GM20000 (cell line): ENCODE measurements around the gene SLC38A10.

Source experiments
- DNase-seq: peaks from one replicate; pipeline ENCODE4 v3.0.0; 2012; ENCODE audit warnings: low spot score
- CTCF ChIP-seq: IDR thresholded peaks from 2 replicates; pipeline ENCODE4 v1.5.1; 2012; ENCODE audit warnings: mild to moderate bottlenecking, control low read depth; ENCODE audit errors: extremely low read depth, missing control alignments

The SLC38A10 gene

GRCh38 chr17:81338274-81339190, 43.4 kb upstream of the SLC38A10 start:
- DNase-seq: no peak
- TF ChIP-seq CTCF: no peak

GRCh38 chr17:81337476-81337879, 42.4 kb upstream of the SLC38A10 start:
- no peak for DNase-seq
- no peak for TF ChIP-seq CTCF

- TF ChIP-seq CTCF: no peak
- no peak for DNase-seq
Measured at GRCh38 chr17:81336930-81337325, 41.8 kb upstream of the SLC38A10 start.

GRCh38 chr17:81336296-81336929, 41.3 kb upstream of the SLC38A10 start:
- no peak for TF ChIP-seq CTCF
- DNase-seq: no peak

GRCh38 chr17:81335773-81336157, 40.7 kb upstream of the SLC38A10 start:
- TF ChIP-seq CTCF: no peak
- DNase-seq: no peak

GRCh38 chr17:81334987-81335772, 40.1 kb upstream of the SLC38A10 start:
- TF ChIP-seq CTCF: no peak
- no peak for DNase-seq
